Measurements from ENCODE around the gene NIN. TPM values are rescaled to one million over a fixed set of nuclear protein-coding genes. Genes with fewer than 3 reads are reported as not detected.

The NIN gene
- total RNA-seq, 1 donor from 2014 or later, result 27.4 TPM

DNA sequence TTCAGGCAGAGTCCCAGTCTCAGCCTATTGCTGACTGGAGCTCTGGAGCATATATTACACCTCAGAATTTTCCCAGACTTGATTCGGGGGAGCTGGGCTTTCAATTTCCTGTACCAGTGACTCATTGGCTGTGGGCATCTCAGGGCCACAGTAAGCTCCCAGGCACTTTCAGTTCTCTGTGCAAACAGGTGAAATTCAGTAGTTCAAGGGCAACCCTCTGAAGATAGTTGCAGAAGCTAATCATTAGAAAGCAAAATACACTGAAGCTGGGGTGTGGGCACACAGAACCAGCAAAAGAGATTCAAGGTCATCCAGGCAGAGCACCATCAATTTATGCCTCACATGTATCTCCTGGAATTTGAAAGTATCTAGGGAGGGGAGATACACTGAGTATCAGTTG lies 8.1 kb upstream of the NIN start:
- Histone ChIP-seq H3K27ac (replicated peaks) (no peak overlapping the region), H3K36me3 (no peaks in the 10 kb centered on the region), H3K27me3 (ENCODE audit: low read depth) (peaks cover 16% of the 10 kb centered on the region), H3K4me1 (no peaks in the 10 kb centered on the region), H3K4me3 (no peak overlapping the region), H3K9me3 (replicated peaks) (no peaks in the 10 kb centered on the region)
- TF ChIP-seq, protein P1, sequence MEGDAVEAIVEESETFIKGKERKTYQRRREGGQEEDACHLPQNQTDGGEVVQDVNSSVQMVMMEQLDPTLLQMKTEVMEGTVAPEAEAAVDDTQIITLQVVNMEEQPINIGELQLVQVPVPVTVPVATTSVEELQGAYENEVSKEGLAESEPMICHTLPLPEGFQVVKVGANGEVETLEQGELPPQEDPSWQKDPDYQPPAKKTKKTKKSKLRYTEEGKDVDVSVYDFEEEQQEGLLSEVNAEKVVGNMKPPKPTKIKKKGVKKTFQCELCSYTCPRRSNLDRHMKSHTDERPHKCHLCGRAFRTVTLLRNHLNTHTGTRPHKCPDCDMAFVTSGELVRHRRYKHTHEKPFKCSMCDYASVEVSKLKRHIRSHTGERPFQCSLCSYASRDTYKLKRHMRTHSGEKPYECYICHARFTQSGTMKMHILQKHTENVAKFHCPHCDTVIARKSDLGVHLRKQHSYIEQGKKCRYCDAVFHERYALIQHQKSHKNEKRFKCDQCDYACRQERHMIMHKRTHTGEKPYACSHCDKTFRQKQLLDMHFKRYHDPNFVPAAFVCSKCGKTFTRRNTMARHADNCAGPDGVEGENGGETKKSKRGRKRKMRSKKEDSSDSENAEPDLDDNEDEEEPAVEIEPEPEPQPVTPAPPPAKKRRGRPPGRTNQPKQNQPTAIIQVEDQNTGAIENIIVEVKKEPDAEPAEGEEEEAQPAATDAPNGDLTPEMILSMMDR (IDR thresholded peaks at IDR 0.05; ENCODE audit: borderline replicate concordance), result no peak
- no peak for DNase-seq
- intact Hi-C loops (cut with micrococcal nuclease), result no loop called here

DNA sequence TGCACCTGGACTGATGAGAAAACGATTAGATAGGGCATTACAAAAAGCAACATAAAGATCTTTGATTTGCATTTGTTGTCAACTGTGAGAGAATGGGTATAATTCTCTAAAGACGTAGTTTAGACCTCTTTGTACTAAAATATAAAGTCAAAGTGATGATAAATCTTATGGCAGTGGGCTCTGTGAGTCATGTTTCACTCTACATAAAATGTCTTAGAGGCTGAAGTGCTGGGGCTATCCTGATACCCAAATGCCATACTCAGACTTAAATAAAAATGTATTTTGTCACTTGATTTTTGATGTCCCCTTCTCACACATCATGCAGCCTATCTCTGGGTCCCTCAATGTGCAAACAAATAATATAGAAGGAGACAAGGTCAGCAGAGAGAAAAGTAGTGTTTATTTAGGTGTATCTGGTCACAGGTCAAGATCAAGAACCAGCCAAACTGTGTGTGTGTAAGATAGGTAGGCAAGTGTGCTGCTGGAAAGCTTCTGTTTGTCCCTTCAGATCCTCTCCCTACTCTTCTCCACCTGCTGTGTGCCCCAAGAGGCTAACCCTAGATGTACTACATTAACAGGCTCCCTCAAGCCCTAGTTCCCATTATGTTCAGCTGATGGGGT lies 7.0 kb upstream of the NIN start:
- intact Hi-C loops (cut with micrococcal nuclease), result no loop called here
- no peaks in the 10 kb centered on the region for H3K36me3 ChIP-seq
- TF ChIP-seq, protein P1 (IDR thresholded peaks at IDR 0.05; ENCODE audit: borderline replicate concordance), result no peak
- no peaks in the 10 kb centered on the region for H3K9me3 ChIP-seq (replicated peaks)
- H3K27ac ChIP-seq (replicated peaks), result no peak overlapping the region
- no peak for DNase-seq
- H3K4me3 ChIP-seq, result no peak overlapping the region
- no peaks in the 10 kb centered on the region for H3K4me1 ChIP-seq
- H3K27me3 ChIP-seq (ENCODE audit: low read depth), result peaks cover 16% of the 10 kb centered on the region

DNA sequence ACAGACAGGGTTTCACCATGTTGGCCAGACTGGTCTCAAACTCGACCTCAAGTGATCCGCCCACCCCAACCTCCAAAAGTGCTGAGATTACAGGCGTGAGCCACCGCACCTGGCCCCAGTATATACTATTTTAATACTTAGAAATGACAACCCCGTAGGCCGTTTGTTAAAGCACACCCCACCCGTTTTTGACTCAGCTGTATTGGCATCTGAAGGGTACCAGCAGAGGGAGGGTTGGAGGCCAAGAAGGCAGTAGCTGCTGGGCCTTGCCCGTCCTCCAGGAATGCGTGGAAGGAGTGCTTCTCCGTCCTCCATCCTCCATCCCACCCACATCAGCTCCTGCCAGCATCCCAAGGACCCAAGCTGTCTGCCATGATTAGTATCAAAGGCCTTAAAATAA lies 6.3 kb upstream of the NIN start:
- DNase-seq, result no peak
- H3K36me3 ChIP-seq, result no peaks in the 10 kb centered on the region
- no peaks in the 10 kb centered on the region for H3K9me3 ChIP-seq (replicated peaks)
- TF ChIP-seq, protein P1 (IDR thresholded peaks at IDR 0.05; ENCODE audit: borderline replicate concordance), result no peak
- H3K4me3 ChIP-seq, result no peak overlapping the region
- intact Hi-C loops (cut with micrococcal nuclease), result no loop called here
- H3K27ac ChIP-seq (replicated peaks), result no peak overlapping the region
- no peaks in the 10 kb centered on the region for H3K4me1 ChIP-seq
- peaks cover 16% of the 10 kb centered on the region for H3K27me3 ChIP-seq (ENCODE audit: low read depth)

DNA sequence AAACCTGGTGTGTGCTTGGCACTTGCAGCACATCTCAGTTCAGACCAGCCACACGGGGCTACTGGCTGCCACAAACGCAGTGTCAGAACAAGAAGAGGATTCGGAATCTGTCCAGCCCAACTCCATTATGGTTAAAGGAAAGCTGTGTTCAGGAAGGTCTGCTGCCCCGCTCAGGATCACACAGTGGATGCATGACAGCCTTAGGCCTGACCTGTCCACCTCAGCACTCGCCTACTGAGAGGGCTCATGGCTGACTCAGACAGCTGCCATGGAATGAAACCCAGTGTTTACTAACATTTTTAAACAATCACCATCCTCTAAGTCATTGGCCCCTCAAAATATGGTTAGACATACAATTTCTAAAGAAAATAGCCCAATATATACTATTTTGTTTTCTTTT lies 5.6 kb upstream of the NIN start:
- Histone ChIP-seq H3K27ac (replicated peaks) (no peak overlapping the region), H3K27me3 (ENCODE audit: low read depth) (peaks cover 16% of the 10 kb centered on the region), H3K36me3 (no peaks in the 10 kb centered on the region), H3K4me3 (no peak overlapping the region), H3K4me1 (peaks cover 7% of the 10 kb centered on the region), H3K9me3 (replicated peaks) (no peaks in the 10 kb centered on the region)
- no peak for DNase-seq
- intact Hi-C loops (cut with micrococcal nuclease), result no loop called here
- TF ChIP-seq, protein P1 (IDR thresholded peaks at IDR 0.05; ENCODE audit: borderline replicate concordance), result no peak

DNA sequence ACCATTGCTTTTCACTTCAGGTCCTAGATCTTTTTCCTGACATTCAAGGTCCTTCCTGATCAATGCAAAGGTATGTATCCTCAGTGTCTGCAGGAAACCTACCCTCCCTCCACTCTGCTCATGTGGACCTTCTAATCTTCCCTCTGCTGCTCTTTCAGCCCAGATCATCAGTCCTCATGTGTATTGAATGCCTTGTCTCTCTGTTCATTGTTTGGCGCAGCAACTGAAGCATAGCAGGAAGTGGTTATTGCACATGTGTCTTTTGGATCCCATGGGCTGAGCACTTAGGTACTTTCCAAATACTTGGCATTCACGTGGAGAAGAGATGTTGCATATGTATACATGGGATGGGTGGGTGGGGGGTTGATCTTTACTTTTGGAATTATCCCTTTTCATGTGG lies 4.3 kb upstream of the NIN start:
- no peak overlapping the region for H3K4me3 ChIP-seq
- intact Hi-C loops (cut with micrococcal nuclease), result no loop called here
- no peaks in the 10 kb centered on the region for H3K9me3 ChIP-seq (replicated peaks)
- peaks cover 12% of the 10 kb centered on the region for H3K4me1 ChIP-seq
- no peak overlapping the region for H3K27ac ChIP-seq (replicated peaks)
- no peak for DNase-seq
- H3K36me3 ChIP-seq, result no peaks in the 10 kb centered on the region
- TF ChIP-seq, protein P1 (IDR thresholded peaks at IDR 0.05; ENCODE audit: borderline replicate concordance), result no peak
- peaks cover 16% of the 10 kb centered on the region for H3K27me3 ChIP-seq (ENCODE audit: low read depth)

Measured in left ventricle myocardium inferior (tissue), 1 donor.